Measurements from ENCODE around the gene EXOC4. TPM values are rescaled to one million over a fixed set of nuclear protein-coding genes. Genes with fewer than 3 reads are reported as not detected.

EXOC4 gene
- total and polyA plus RNA-seq, 2 donors (not counting 3 experiments of a cell fraction or from before 2014, with no cell fraction given) = 20.3 to 73.1 TPM

DNA sequence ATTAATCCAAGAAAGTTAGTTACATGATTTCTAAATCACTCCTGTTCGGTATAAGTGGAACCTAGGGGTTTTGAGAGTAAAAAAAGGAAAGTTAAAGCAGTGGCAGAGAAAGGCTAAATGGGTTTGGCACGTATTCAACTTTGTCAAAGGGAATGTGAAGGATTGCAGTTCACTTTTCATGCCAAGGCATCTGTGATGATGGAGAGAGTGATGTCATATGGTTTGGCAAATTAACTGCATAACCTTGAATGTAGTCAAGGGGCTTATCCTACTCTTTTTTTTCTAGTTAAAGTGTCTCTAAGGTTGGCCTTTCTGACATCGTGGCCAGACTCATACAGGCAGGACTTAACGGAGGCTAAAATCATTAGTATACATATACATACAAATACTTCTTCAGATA lies 277.8 kb downstream of the EXOC4 start:
- intact Hi-C loops (cut with micrococcal nuclease) = no loop called here
- dilution Hi-C loops (cut with MboI; ENCODE audit: extremely low pct_ligation_motif_present, low sequenced_read_pairs) = no loop called here
- Histone ChIP-seq H3K9me1 (replicated peaks; ENCODE audit: control insufficient read depth, extremely low read depth, insufficient read depth, low read length) (no peaks in the 10 kb centered on the region), H3K4me2 (ENCODE audit: insufficient read depth, low read length) (no peak overlapping the region), H3K36me3 (ENCODE audit: control insufficient read depth in 2 of 2, extremely low read depth in 1 of 2, insufficient read depth in 2 of 2, low read length in 2 of 2) (no peaks in the 10 kb centered on the region), H2AFZ (ENCODE audit: low read depth, low read length) (no peak overlapping the region), H3K4me1 (ENCODE audit: control insufficient read depth, extremely low read depth, insufficient read depth, low read length) (no peaks in the 10 kb centered on the region), H3K9me3 (replicated peaks; ENCODE audit: control insufficient read depth, insufficient read depth, low read length) (no peaks in the 10 kb centered on the region), H3K9ac (replicated peaks; ENCODE audit: extremely low read depth, insufficient read depth, low read length) (no peak overlapping the region), H3K4me3 (replicated peaks in 1 of 3; ENCODE audit: insufficient read depth in 1 of 3, low read depth in 1 of 3, low read length in 3 of 3) (no peak overlapping the region), H3K79me2 (ENCODE audit: control insufficient read depth, insufficient read depth, low read length) (no peaks in the 10 kb centered on the region), H3K27me3 (ENCODE audit: control insufficient read depth in 2 of 2, insufficient read depth in 2 of 2, low read length in 2 of 2) (no peaks in the 10 kb centered on the region), H3K27ac (ENCODE audit: insufficient read depth, low read depth, low read length) (no peak overlapping the region), H4K20me1 (replicated peaks; ENCODE audit: control insufficient read depth, extremely low read depth, insufficient read depth, low read length) (no peaks in the 10 kb centered on the region)
- TF ChIP-seq FOS (IDR thresholded peaks at IDR 0.05; ENCODE audit: borderline replicate concordance, insufficient read depth, low read length) (no peak), POLR2A (IDR thresholded peaks at IDR 0.05; ENCODE audit: low read depth, low read length) (no peak), CTCF (IDR thresholded peaks at IDR 0.05; ENCODE audit: extremely low read depth in 1 of 2, insufficient read depth in 1 of 2, low read depth in 1 of 2, low read length in 2 of 2) (no peak), EZH2 (IDR thresholded peaks at IDR 0.05; ENCODE audit: borderline replicate concordance, low read depth, low read length, severe bottlenecking) (no peak), GATA2 (IDR thresholded peaks at IDR 0.05; ENCODE audit: insufficient read depth, insufficient read length, low read depth, low read length) (no peak), MYC (IDR thresholded peaks at IDR 0.05; ENCODE audit: low read depth, low read length) (no peak), JUN (IDR thresholded peaks at IDR 0.05; ENCODE audit: borderline replicate concordance, insufficient read depth, insufficient read length, low read depth) (no peak), MAX (IDR thresholded peaks at IDR 0.05; ENCODE audit: insufficient read depth, insufficient read length) (no peak), POLR2AphosphoS5 (IDR thresholded peaks at IDR 0.05; ENCODE audit: insufficient read depth, low read depth, low read length) (no peak)
- no TSS peak for BruUV-seq (replicated peaks)
- DNase-seq (ENCODE audit: low read depth, low spot score) (peak; percentile 19), FAIRE-seq (no peak)
- ChIA-PET CTCF (no interaction called here), POLR2A (no interaction called here)
